Measurements from ENCODE around the gene NXPH4. TPM values are rescaled to one million over a fixed set of nuclear protein-coding genes. Genes with fewer than 3 reads are reported as not detected.

NXPH4 gene
- total RNA-seq, 1 donor from 2014 or later, result 1.0 TPM

DNA sequence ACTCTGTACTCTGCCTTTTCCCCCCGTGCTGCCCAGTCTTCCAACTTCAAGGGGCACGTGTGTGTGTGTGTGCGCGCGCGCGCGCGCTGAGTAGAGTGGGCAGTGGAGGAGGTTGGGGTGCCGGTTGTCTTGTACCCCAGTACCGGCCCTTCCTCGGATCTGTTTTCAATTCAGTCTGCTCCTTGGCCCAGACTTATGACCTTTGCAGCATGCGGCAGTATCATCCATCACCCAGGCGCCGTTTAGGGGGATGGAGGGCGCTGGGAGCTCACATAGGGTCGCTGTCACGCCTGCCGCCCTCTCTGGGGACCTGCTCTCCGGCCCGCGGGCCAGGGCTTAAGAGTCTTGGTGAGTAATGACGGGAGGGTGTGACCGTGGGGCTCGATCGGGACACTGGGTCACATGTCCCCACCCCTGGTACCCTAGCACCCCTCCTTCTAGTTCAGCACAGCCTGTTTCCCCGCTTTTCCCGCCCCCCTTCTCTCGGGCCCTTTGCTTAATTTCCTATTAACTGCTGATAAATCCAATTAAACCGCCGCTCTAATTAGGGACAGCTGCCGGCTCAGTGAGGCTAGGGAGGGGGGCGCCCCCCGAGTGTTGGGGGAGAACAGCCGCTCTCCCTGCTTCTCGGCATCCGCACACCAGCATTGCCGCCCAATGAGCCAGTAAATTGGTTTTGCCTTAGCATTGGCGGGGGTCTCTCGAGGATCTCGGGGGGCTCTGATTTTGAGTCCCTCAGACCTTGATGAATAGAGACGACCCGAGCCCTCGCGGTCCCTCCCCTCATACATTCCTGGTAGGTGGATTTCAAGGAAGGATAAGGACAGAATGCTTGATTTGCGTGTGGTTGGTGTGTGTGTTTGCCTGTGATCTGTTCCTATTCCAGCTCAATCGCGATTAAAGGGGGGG is 25.1 kb downstream of the NXPH4 start:
- intact Hi-C loops (cut with micrococcal nuclease), result loop anchor here (2.0 kb wide), 1 partner anchor 189 kb away; the partner anchor contains the start of gene R3HDM2

DNA sequence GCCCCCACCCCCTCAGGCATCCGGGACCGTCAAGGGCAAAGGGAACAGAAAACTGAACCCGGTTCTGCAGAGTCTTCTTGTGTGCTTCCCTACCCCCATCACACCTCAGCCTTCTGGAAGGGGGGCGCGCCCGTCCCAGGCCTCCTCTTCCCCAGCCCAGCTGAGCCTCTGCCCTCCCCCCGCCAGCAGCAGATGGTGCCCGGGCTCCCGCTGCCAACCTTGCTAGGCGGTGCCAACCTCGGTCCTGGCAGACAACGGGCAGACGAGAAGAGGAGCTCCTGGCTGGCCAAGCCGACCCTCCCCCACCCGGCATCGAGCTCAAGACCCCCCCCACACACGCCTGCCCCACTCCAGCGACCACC is 25.7 kb downstream of the NXPH4 start:
- intact Hi-C loops (cut with micrococcal nuclease), result loop anchor here (2.0 kb wide), 1 partner anchor 188 kb away; the partner anchor contains the start of gene R3HDM2

DNA sequence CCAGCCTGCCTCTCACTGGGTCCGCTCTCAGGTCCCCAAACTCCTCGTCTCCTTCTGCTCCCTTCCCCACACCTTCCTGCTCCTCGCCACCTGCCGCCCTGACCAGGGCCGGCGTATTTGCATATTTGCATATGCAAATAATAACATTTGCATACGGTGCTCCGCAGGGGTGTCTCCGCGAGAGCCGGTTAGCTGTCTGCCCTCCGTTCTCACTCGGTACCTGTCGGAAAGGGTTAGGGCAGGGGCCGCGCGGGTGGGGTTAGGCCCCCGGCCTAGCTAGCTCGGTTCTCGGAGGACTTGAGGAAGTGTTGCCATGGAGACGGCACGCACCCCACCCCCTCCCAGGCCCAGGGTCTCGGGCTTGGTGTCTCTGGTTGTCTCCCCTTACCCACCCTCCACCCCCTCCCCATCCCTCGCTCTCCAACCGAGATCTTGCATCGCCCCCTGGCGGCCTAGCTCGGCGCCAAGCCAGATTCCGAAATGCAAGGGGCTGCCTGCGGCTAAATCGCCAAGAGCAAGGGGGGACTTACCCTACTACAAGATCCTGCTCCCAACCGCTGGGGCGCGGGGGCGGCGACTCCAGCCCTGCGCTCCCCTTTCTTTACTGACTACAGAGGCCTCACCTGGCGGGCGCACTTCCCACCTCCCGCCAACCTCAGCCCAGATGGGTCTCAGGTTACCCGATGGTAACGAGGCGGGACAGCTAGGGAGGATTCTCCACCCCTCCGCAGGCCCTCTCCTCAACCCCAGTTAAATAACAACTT is 26.3 kb downstream of the NXPH4 start:
- intact Hi-C loops (cut with micrococcal nuclease), result loop anchor here (1.0 to 2.0 kb wide), 2 partner anchors 29 to 188 kb away; partner anchors contain the start of gene R3HDM2

DNA sequence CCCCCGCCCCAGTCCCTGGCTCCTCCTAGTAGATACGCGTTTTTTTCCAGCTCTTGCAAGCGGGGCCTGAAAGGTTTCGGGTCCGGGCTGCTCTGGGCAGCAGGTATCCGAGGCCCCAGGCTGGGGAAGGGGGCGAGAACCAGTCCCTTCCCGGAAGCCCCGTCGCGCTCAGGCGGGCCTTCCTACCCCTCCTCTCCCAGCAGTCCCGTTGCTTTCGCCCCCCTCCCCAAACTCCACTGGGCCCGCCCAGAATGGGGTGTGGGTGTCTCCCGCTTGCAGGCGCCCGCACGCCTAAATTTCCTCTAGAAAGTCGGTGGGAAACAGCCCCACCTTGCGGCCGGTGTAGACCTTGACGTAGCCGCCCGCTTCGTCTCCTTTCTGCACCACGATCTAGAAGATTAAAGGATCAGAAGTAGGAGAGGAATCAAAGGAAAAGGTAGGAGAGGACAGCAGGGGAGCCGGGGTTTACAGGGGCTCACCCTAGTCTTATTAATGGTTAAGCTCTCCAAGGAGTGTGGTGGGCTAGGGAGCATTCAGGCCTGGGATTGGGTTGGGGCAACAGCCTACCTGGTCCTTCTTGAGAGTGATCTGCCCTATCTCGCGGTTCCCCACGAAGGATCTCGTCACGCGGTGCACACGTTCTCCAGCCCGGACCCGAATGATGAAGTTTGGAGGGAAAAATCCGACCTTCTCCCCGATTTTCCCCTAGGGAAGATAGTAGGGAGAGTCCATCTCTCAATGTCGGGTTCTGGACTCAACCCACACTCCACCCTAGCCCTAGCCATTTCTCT is 27.1 kb downstream of the NXPH4 start:
- intact Hi-C loops (cut with micrococcal nuclease), result loop anchor here (1.0 to 2.0 kb wide), 2 partner anchors 29 to 187 kb away; partner anchors contain the start of gene R3HDM2

DNA sequence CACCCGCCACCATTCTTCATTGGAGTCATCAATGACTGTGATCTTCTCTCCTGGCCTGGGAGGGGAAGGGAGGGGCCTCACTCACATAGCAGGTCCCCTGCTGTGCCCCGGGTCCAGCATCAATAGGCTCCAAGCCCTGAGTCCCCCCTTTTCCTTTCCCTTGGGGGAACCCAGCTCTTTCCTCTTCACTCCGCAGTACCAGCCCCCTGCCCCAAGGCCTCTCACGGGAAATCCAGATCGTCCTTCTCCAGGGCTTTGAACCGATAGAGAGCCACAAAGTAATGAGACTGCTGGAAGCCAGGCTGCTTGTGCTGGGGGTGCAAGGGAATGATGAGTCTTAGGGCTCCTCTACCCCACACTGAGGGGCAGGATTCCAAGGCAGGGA is 27.7 kb downstream of the NXPH4 start:
- intact Hi-C loops (cut with micrococcal nuclease), result no loop called here

DNA sequence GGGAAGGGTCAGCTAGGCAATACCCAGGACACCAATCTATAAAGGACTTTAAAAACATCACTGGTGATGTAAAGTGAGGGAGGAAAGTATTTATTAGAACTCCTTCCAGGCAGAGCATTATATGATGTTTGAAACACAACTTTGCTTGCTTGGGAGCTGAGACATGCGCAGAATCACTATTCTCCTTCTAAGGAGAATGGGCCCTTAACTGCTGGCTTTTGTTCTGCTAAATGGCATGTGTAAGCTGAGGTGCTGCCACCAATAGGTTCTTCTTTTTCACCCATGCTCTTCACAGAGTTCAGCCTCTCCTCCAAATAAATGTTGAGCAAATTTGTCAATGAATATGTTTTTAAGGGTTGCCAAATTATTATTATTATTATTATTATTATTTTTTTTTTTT is 30.4 kb downstream of the NXPH4 start:
- intact Hi-C loops (cut with micrococcal nuclease), result no loop called here

DNA sequence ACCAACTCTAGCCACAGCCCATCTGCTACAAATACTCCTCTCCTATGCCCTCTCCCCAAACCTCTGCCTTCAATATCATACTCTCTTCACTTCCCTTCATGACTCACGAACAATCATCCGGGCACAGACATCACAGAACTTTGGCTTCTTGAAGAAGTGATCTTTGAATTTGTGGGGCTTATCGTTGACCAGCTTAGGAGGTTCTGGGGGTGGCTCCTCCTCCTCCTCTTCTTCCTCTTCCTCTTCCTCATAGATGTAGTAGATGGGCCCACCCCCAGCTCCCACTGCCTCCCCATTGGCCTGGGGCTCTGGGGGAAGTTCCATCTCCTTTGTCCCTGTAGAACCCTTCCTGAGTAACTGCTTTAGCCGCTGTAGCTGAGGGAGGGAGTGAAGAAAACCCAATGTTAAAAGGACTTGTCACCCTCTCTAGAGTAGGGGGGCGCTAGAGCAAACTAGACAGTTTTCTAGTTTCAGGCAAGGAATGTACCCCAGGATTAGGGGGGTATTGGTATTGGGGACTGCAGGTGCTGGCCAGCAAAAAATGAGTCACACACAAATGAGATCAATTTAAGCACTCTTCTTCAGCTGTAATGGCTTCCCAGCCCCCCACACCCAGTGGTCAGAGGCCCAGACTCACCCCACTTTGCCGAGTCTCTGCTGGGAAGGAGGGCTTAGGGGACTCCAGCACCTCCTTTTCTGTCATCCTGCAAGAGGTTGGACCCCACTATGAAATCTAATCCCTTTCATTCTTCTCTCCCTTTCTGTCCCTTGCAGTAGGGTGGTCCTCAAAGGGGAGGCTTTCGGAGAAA is 32.5 kb downstream of the NXPH4 start:
- intact Hi-C loops (cut with micrococcal nuclease), result no loop called here

DNA sequence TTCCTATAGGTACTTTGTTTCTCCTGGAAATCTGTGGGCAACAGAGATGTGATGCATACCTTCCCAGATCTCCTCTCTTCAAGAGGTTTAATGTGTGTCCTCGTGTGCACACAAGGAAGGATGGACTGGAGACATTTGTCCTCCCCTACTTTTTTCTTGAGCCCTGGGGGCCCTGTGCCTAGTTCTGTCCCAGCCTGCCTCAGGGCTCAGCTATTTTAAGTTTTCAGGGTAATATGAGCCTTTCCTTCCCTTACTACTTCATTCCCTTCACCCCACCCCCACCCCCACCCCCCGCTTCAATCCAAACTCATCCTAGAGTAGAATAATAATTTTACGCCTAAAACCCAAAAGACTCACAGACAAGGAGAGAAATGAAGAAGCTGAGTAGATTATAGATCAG is 33.9 kb downstream of the NXPH4 start:
- intact Hi-C loops (cut with micrococcal nuclease), result no loop called here

DNA sequence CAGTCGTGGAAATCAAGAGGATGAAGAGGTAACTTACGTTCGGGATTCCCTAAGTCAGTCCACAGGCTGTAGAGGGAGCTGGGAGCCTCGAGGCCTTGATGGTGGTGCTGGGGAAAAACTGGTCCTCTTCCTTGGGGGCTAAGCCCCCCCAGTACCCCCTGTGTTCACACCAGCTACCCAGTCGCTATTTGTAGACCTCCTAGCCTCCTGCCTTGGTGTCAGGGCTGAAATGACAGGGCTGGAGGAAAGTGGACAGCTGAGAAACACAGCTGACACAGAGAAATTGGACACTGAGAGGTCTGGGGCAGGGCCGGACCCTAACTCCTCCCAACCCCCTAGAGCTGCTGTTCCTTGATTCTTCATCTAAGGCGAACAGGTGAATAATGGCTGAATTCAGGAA is 34.4 kb downstream of the NXPH4 start, which contains the start of gene STAC3:
STAC3 (minus strand) TSS at position 232 of the 400 bp plus-strand sequence. CDS start 1,551 bp downstream, outside the sequence.
- intact Hi-C loops (cut with micrococcal nuclease), result no loop called here

DNA sequence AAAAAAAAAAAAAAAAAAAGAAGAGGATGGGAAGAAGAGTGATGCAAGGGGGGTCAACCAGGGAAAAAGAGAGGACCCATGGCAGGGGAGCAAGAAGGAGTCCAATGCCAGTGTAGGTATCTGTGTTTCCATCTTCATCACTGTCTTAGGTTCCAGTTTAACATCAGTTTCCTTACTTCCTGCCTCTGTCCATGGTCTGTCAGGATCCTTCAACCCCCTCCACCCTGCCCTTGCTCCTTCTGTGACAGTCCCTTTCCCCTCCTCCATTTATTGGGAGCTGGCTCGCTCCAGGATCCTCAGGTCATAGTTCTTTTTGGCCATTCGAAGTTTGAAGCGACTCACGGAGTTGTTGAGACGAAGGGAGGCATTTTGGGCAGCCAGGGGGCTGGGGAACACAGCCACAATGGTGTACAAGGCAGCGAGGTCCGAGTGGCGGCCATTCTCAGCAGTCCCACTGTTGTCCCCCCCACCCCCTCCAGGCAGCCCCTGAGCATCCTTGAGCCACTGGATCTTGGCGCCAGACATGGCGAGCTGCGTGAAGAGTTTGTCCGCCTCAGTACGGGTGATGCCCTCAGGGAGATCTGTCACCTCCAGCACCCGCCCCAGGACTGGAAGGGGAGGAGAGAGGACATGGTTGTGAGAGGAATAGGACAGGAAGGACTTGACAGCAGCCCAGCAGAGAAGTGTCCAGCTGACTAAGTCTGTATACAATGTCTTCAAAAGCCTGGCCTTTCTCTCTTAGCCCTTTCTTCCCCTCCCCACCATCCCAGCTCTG is 38.1 kb downstream of the NXPH4 start:
- intact Hi-C loops (cut with micrococcal nuclease), result no loop called here

DNA sequence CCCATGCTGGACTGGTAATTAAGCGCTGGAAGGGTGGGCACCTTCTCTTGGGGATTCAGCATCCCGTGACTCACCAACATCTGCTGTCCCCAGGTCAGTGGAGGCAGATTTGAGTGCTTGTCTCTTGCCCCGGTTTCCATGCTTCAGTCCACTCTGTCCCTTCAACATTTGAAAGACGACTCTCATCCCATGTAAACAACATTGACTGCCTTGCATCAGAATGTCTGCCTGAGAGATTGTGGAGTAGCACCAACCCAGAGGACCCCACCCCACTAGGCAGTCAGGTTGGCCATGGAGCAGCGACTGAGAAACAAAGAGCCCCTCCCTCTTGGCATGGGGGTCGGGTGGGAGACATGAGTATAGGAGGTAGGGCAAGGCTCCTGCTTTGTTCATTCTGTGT is 39.3 kb downstream of the NXPH4 start:
- intact Hi-C loops (cut with micrococcal nuclease), result no loop called here

DNA sequence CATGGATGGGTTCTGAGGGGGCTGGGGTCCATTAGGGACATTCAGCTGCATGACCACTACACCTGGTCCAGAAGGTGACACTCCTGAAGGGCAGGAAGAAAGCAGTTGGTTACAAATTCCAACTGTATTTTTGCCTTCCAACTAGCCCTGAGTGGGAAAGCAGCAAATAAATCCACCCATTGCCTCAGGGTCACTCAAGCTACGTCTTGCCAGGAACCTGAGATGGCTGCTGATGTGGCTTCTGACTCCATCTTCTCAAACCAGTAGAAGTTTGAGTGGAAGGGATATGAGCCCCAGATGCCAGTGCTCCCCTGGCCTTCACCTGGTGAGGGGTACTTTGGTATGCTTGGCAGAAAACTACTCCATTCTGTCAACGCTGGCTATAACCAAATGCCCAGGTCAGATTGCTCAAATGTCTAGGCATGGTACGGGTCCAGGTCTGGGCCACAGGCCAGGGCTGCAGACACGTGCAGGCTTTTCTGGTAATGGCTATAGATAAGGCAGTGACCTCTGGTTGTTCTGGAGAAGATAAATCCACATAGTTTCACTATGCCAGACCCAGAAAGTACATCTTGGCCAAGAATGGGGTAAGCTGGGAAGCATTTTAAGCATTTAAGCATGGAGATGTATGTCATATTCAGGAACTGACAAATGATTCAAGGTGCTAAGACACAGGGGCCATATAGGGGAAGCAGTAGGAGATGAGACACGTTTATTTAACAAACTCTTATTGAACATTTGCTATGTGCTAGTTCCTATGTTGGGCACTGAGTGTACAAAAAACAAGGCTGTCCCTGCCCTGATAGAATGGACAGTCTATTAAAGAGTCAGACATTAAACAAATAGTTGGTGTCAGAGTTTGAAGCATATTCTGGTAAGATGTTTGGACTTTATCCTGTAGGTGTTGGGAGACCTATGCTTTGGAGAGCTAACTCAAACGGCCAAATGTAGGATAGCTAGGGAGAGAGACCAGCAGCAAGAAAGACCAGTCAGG is 42.7 kb downstream of the NXPH4 start:
- intact Hi-C loops (cut with micrococcal nuclease), result no loop called here

DNA sequence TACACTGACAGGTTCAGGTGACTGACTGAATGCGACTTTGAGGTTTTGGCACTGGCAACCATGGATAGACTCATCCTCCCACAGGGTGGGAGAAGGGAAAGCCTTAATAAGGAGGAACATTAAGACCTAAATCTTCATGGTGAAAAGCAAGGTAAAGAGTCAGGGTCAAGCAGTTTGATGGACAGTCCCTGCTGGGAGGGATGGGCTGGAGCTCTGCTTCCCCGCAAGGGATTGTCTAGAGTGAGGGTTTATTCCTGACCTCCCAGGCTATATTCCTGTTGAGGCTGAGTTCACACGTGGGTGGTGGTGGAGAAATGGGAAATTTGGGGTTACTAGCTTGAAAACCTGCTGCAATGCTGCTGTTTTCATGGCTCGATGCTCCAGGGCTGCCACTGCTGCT is 43.8 kb downstream of the NXPH4 start:
- intact Hi-C loops (cut with micrococcal nuclease), result no loop called here

DNA sequence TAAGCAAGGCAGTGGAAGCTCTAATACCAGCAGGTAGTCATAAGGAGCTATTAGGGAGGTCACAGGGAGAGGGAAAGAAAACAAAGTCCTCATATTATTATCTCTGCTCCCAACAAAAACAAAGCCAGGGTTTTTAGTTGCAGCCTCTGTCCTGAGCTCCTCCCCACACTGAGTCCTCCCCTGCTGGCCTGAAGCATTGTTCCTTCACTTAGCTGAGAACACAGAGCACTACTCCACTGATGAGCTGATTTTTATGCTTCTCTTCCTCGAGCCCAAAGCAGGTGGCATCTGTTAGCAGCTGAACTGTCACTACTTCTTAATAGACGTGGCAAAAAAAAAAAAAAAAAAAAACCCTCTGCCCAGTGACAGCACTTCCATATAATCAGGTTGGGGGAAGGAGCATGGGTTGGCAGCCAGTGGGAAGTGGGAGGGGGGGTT is 44.9 kb downstream of the NXPH4 start:
- intact Hi-C loops (cut with micrococcal nuclease), result no loop called here

DNA sequence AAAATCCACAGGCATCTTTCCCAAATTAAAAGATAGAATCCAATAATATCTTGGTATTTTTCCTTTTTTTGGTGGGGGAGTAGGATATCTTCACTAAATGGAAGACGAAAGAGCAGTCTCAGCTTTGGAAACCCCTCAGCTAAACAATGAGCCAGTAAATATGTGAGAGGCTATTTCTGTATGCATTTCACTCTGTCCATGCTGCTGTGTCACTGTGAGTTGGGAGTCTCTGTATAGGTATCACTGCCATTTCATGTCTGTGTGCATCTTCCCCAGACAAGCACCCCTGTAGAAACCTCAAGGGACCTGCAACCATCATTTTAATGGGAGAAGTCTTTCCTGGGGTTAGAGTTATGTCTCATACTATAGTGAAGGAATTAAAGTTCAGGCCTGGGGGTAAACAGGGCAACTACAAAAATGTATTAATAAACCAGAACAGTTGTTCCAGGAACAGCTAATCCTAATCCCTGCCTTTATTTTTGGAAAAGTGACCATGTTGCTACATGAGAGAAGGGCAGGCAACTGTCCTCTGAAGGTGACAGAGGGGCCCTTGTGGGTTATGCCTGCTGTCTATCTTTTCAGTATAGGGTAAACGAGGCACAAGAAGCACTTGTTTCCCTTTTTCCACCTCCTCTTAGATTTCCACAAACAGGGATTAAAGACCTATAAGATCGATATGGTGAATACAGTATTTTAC is 45.7 kb downstream of the NXPH4 start:
- intact Hi-C loops (cut with micrococcal nuclease), result loop anchor here (2.0 kb wide), 2 partner anchors 191 to 201 kb away; no protein-coding TSS in a partner anchor

DNA sequence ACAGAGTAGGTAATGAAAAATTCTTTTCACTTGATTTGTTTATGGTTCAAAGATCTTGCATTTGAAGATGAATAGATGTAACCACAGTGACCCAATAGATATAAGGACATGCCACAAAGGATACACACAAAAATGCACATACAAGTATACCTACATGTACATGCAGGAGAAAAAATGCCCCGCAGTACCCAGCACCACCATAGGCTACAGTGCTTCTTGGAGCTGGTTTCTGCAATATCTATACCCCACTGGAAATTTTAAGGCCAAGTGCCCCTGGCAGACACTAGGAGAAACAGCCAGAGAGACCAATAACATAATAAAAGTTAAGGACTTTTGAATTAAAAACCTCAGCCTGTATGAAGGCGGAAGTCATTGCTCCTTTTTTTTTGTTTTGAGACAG is 46.5 kb downstream of the NXPH4 start:
- intact Hi-C loops (cut with micrococcal nuclease), result loop anchor here (2.0 kb wide), 2 partner anchors 190 to 200 kb away; no protein-coding TSS in a partner anchor

DNA sequence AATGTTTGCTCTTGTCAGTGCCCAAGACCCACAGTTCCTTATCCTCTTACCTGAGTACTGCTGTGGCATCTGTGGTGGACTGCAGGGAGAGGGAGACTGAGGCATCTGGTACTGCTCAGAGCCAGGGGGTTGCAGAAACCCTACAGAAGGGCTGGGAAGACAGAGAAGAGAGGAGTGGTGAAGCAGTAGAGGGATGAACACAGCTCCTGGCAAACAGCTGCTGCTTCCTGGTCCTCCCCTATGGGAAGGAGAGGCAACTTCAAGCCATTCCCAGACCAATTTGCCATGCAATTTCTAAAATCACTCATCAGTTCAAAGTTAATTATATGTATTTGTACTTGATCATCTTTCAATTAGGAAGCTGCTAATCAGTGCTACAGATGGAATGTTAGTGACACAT is 50.1 kb downstream of the NXPH4 start:
- intact Hi-C loops (cut with micrococcal nuclease), result no loop called here

DNA sequence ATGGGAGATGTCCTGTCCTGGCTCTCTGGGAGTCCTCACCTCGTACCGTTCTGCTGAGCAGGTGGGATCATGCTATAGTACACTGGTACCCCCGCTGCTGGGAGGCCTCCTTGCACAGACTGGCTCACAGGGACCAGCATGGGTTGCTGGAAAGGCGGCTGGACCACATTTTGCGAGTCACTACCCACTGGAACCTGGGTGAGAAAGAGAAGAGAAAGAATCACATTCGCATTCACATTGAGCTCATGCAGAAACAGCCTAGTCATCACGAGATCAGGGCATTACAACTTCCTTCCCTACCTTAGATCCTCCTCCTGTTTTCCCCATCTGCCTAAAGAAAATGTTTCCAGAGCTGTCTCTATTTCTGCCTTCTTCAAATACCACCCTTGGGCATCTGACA is 51.7 kb downstream of the NXPH4 start:
- intact Hi-C loops (cut with micrococcal nuclease), result no loop called here
